B cell (primary cell): ENCODE results near the gene DHX57. TPM values are rescaled to one million over a fixed set of nuclear protein-coding genes. Genes with fewer than 3 reads are reported as not detected.

ENCODE experiments used
- ATAC-seq: fragments of 200-7000 bp; cut with Tn5 transposase; one replicate; pipeline ENCODE4 v1.10.0; 2021; ENCODE audit warnings: low read depth, mild to moderate bottlenecking, moderate number of reproducible peaks, moderate library complexity
- CTCF ChIA-PET: fragments of 350-600 bp; sonication (Branson Sonifier 250); formaldehyde crosslinking; loops from one replicate; lab custom pipeline; 2021; ENCODE audit warnings: antibody characterized with exemption, inconsistent platforms; lab: Charles Lee
- POLR2A ChIA-PET: fragments of 350-600 bp; sonication (Branson Sonifier 250); formaldehyde crosslinking; loops from one replicate; lab custom pipeline; 2021; ENCODE audit warnings: antibody characterized with exemption; lab: Charles Lee
- DNase-seq: peaks from one replicate; pipeline ENCODE4 v3.0.0; 2013
- H2AFZ ChIP-seq: 2 replicates; pipeline ENCODE4 v1.6.1; 2012; ENCODE audit warnings: mild to moderate bottlenecking, low read depth, low read length; ENCODE audit not compliant: insufficient read depth, poor library complexity, severe bottlenecking
- H3K27ac ChIP-seq, 2 donors: 1 replicate in 1 of 2; 2 replicates in 1 of 2; pipeline ENCODE4 v1.5.1; 2012 to 2013; ENCODE audit warnings: low read length in 2 of 2, mild to moderate bottlenecking in 2 of 2, moderate library complexity in 1 of 2
- H3K27me3 ChIP-seq, 4 experiments: fragments of 200-600 bp in 1 of 4; sonication (generic) in 1 of 4; replicated peaks in 1 of 4; 1 replicate in 2 of 4; 2 replicates in 2 of 4; pipeline versions ENCODE4 v1.6.1 to v1.7.0; 2013 to 2016; ENCODE audit warnings: low read length in 3 of 4, mild to moderate bottlenecking in 2 of 4, mixed read lengths in 1 of 4, moderate library complexity in 1 of 4; ENCODE audit not compliant: insufficient read depth in 4 of 4, control insufficient read depth in 3 of 4; ENCODE audit errors: control extremely low read depth in 1 of 4
- H3K36me3 ChIP-seq, 2 experiments: replicated peaks in 1 of 2; 1 replicate in 1 of 2; 2 replicates in 1 of 2; pipeline versions ENCODE4 v1.6.1 to v1.7.1; 2013; ENCODE audit warnings: low read length in 1 of 2; ENCODE audit not compliant: insufficient read depth in 2 of 2, control insufficient read depth in 1 of 2; ENCODE audit errors: control extremely low read depth in 1 of 2, extremely low read depth in 1 of 2
- H3K4me1 ChIP-seq, 2 donors: fragments of 200-600 bp in 1 of 2; sonication (generic) in 1 of 2; 1 replicate in 1 of 2; 2 replicates in 1 of 2; pipeline versions ENCODE4 v1.5.1 to v1.6.1; 2013 to 2017; ENCODE audit warnings: low read length in 2 of 2; ENCODE audit not compliant: control insufficient read depth in 2 of 2, insufficient read depth in 2 of 2
- H3K4me2 ChIP-seq: replicated peaks from 2 replicates; pipeline ENCODE3; 2012; ENCODE audit warnings: mild to moderate bottlenecking, low read depth, low read length; ENCODE audit not compliant: poor library complexity, severe bottlenecking
- H3K4me3 ChIP-seq, 5 experiments: fragments of 200-600 bp in 1 of 5; sonication (generic) in 1 of 5; 1 replicate in 3 of 5; 2 replicates in 2 of 5; pipeline versions ENCODE4 v1.5.1 to v1.7.0; 2011 to 2016; ENCODE audit warnings: low read length in 4 of 5, mild to moderate bottlenecking in 4 of 5, low read depth in 2 of 5, control low read depth in 1 of 5, moderate library complexity in 1 of 5; ENCODE audit not compliant: insufficient read depth in 1 of 5; ENCODE audit errors: control extremely low read depth in 1 of 5, extremely low read depth in 1 of 5
- H3K79me2 ChIP-seq: fragments of 200-600 bp; sonication (generic); one replicate; pipeline ENCODE4 v1.6.0; 2016; ENCODE audit warnings: low read length; ENCODE audit not compliant: control insufficient read depth, insufficient read depth
- H3K9ac ChIP-seq: fragments of 200-600 bp; sonication (generic); 2 replicates; pipeline ENCODE4 v1.6.1; 2017; ENCODE audit warnings: mild to moderate bottlenecking, low read length, moderate library complexity
- H3K9me3 ChIP-seq, 3 donors: one replicate each; pipeline versions ENCODE4 v1.6.1 to v1.7.1; 2013; ENCODE audit warnings: low read length in 2 of 3; ENCODE audit not compliant: control insufficient read depth in 2 of 3, insufficient read depth in 1 of 3; ENCODE audit errors: control extremely low read depth in 1 of 3
- H4K20me1 ChIP-seq: 2 replicates; pipeline ENCODE4 v1.6.0; 2012; ENCODE audit warnings: mild to moderate bottlenecking, low read length; ENCODE audit not compliant: insufficient read depth, control insufficient read depth, poor library complexity, severe bottlenecking
- H3K27ac Mint-ChIP-seq: one replicate; pipeline ENCODE4 v1.8.0; 2021; ENCODE audit warnings: mixed read lengths
- H3K27me3 Mint-ChIP-seq: one replicate; pipeline ENCODE4 v1.8.0; 2021; ENCODE audit warnings: mixed read lengths
- H3K4me1 Mint-ChIP-seq: one replicate; pipeline ENCODE4 v1.8.0; 2021; ENCODE audit warnings: mixed read lengths
- H3K4me3 Mint-ChIP-seq: one replicate; pipeline ENCODE4 v1.8.0; 2021; ENCODE audit warnings: mixed read lengths
- H3K9me3 Mint-ChIP-seq: one replicate; pipeline ENCODE4 v1.8.0; 2022; ENCODE audit warnings: mixed read lengths; ENCODE audit not compliant: insufficient read depth
- CTCF ChIP-seq: fragments of 200-600 bp; IDR thresholded peaks from one replicate; pipeline ENCODE4 v1.8.0; 2022; ENCODE audit warnings: antibody characterized with exemption, mild to moderate bottlenecking
- EZH2 ChIP-seq: IDR thresholded peaks from 2 replicates; pipeline ENCODE4 v1.6.1; 2012; ENCODE audit warnings: borderline replicate concordance, low read depth, mild to moderate bottlenecking, moderate library complexity, low read length; ENCODE audit not compliant: insufficient read depth, poor library complexity, severe bottlenecking
- WGBS: methylation state at CpG from one replicate; pipeline ENCODE4 v1.1.5; 2013; ENCODE audit warnings: missing lambda C conversion rate; ENCODE audit not compliant: insufficient coverage; 5-methylcytosine and 5-hydroxymethylcytosine counted together
- intact Hi-C: fragments of 100-400 bp; cut with micrococcal nuclease; formaldehyde crosslinking; loops from one replicate; pipeline ENCODE4 v1.10.0; 2022
- polyA plus RNA-seq: library from polyadenylated mRNA; depleted of rRNA; stranded (reverse); fragments of >200 nt; gene quantifications from 2 replicates; pipeline ENCODE4 v1.2.3, GENCODE V29; 2012
- total RNA-seq, 2 donors: library from RNA; stranded (reverse); fragments of 120-200 nt in 1 of 2; gene quantifications; 1 replicate in 1 of 2; 2 replicates in 1 of 2; pipeline versions ENCODE4 v1.2.3 to v1.2.4, GENCODE V29; 2013 to 2022

Gene DHX57
- total and polyA plus RNA-seq, 2 donors (not counting 1 experiment from before 2014, with no cell fraction given): 7.7 to 25.0 TPM

GRCh38 chr2:38887902-38888554, 12.3 kb upstream of the DHX57 start:
- intact Hi-C loops: no loop called here
- Mint-ChIP-seq H3K27me3 (no peaks in the 10 kb centered on the region), H3K9me3 (no peaks in the 10 kb centered on the region), H3K27ac (no peak overlapping the region), H3K4me3 (no peak overlapping the region), H3K4me1 (no peaks in the 10 kb centered on the region)
- H3K4me1 ChIP-seq: no peaks in the 10 kb centered on the region
- no peaks in the 10 kb centered on the region for H3K27me3 ChIP-seq
- no peak overlapping the region for H3K27ac ChIP-seq
- ChIA-PET CTCF (no interaction called here), POLR2A (no interaction called here)
- H3K36me3 ChIP-seq: no peaks in the 10 kb centered on the region
- H3K4me2 ChIP-seq: no peak overlapping the region
- WGBS: no CpG with 5 or more reads among the region's 1 CpG
- no peak for TF ChIP-seq CTCF
- TF ChIP-seq EZH2: no peak
- no peaks in the 10 kb centered on the region for H4K20me1 ChIP-seq
- no peak overlapping the region for H3K9ac ChIP-seq
- H3K79me2 ChIP-seq: no peaks in the 10 kb centered on the region
- H3K9me3 ChIP-seq: peaks cover 0 to 4% (median 0%) of the 10 kb centered on the region in 3 donors
- H2AFZ ChIP-seq: no peak overlapping the region
- no peak overlapping the region for H3K4me3 ChIP-seq
- ATAC-seq (no peak), DNase-seq (no peak)

GRCh38 chr2:38887347-38887746, 11.6 kb upstream of the DHX57 start:
- Histone ChIP-seq H3K79me2 (no peaks in the 10 kb centered on the region), H2AFZ (no peak overlapping the region), H3K27me3 (no peaks in the 10 kb centered on the region), H4K20me1 (no peaks in the 10 kb centered on the region), H3K36me3 (no peaks in the 10 kb centered on the region), H3K27ac (no peak overlapping the region), H3K9ac (no peak overlapping the region), H3K4me3 (no peak overlapping the region), H3K4me1 (no peaks in the 10 kb centered on the region), H3K9me3 (peaks cover 0 to 4% (median 0%) of the 10 kb centered on the region in 3 donors), H3K4me2 (no peak overlapping the region)
- CTCF ChIA-PET: no interaction called here
- ATAC-seq (no peak), DNase-seq (no peak)
- TF ChIP-seq CTCF: no peak
- TF ChIP-seq EZH2: no peak
- intact Hi-C loops: no loop called here
- Mint-ChIP-seq H3K27me3 (no peaks in the 10 kb centered on the region), H3K4me3 (no peak overlapping the region), H3K27ac (no peak overlapping the region), H3K9me3 (no peaks in the 10 kb centered on the region), H3K4me1 (no peaks in the 10 kb centered on the region)
- POLR2A ChIA-PET: no interaction called here
- WGBS: 36% methylated on average over 2 of the region's 4 CpGs
